Lower leg skin (tissue), 4 donors: ENCODE results near the gene MYF6. TPM values are rescaled to one million over a fixed set of nuclear protein-coding genes. Genes with fewer than 3 reads are reported as not detected.

Source experiments
- DNase-seq, 2 donors: peaks; one replicate each; pipeline ENCODE4 v3.0.0-alpha.2; 2019; ENCODE audit warnings: low spot score in 2 of 2
- H3K4me3 ChIP-seq: fragments of 200-600 bp; sonication (generic); 2 replicates; pipeline ENCODE4 v1.5.1; 2017; ENCODE audit warnings: mild to moderate bottlenecking, low read depth; ENCODE audit not compliant: poor library complexity, severe bottlenecking
- POLR2A ChIP-seq, 2 donors: fragments of 450-650 bp; IDR thresholded peaks; one replicate each; pipeline ENCODE4 v1.6.1; 2016 to 2017; ENCODE audit warnings: antibody characterized with exemption in 2 of 2, mild to moderate bottlenecking in 1 of 2, moderate library complexity in 1 of 2
- WGBS, 2 donors: methylation state at CpG; one replicate each; pipeline ENCODE4 v1.1.5; 2018; 5-methylcytosine and 5-hydroxymethylcytosine counted together
- intact Hi-C: fragments of 100-400 bp; cut with DNase I; formaldehyde crosslinking; loops from one replicate; pipeline ENCODE4 v1.15.0; 2023; ENCODE audit warnings: low total_unique reads
- total RNA-seq, 4 donors: library from RNA; depleted of rRNA; stranded (reverse); fragments of >200 nt; gene quantifications; one replicate each; pipeline ENCODE4 v1.1.0, GENCODE V29; 2016
- TF ChIP-seq, protein P1 (sequence below), 3 donors: fragments of 450-650 bp; IDR thresholded peaks; one replicate each; pipeline ENCODE4 v1.5.1; 2016; ENCODE audit warnings: antibody characterized with exemption in 3 of 3, mild to moderate bottlenecking in 3 of 3, moderate library complexity in 2 of 3

The MYF6 gene
- total RNA-seq, 4 donors from 2014 or later, result 0.19 TPM; not detected in 3

DNA sequence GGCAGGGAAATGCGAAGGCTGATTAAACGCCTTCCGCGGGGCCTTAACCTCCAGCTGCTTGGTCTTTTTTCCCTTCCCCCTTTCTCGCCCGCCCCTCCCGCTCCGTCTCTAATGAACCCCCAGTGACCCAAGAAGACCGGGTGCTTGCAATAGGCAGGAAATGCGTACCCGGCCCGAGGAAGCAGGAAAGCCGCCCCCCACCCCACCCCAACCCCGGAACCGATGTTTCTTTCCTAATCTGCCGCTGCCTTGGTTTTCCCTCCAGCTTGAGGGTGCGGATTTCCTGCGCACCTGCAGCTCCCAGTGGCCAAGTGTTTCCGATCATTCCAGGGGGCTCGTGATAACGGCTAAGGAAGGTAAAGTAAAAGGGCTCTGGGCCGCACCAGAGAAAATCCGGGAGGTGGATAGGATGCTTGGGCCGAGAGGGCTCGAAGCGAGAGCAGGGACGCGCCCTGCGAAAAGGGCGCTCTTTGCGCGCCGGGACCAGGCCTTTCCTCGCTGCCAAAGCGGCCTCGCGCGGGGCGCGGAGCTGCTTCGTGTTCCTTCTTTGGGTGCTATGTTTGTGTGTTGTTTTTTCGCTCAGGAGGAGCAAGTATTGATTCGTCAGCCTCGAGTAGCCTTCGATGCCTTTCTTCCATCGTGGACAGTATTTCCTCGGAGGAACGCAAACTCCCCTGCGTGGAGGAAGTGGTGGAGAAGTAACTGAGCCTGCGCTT lies 983 bp downstream of the MYF6 start:
- TF ChIP-seq, protein P1, sequence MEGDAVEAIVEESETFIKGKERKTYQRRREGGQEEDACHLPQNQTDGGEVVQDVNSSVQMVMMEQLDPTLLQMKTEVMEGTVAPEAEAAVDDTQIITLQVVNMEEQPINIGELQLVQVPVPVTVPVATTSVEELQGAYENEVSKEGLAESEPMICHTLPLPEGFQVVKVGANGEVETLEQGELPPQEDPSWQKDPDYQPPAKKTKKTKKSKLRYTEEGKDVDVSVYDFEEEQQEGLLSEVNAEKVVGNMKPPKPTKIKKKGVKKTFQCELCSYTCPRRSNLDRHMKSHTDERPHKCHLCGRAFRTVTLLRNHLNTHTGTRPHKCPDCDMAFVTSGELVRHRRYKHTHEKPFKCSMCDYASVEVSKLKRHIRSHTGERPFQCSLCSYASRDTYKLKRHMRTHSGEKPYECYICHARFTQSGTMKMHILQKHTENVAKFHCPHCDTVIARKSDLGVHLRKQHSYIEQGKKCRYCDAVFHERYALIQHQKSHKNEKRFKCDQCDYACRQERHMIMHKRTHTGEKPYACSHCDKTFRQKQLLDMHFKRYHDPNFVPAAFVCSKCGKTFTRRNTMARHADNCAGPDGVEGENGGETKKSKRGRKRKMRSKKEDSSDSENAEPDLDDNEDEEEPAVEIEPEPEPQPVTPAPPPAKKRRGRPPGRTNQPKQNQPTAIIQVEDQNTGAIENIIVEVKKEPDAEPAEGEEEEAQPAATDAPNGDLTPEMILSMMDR (IDR thresholded peaks at IDR 0.05), result no peak
- no peak for TF ChIP-seq POLR2A (IDR thresholded peaks at IDR 0.05)
- intact Hi-C loops, result no loop called here
- 24 to 25% methylated on average over 50 of the region's 50 CpGs for WGBS, 2 donors
- no peak for DNase-seq
- no peak overlapping the region for H3K4me3 ChIP-seq

DNA sequence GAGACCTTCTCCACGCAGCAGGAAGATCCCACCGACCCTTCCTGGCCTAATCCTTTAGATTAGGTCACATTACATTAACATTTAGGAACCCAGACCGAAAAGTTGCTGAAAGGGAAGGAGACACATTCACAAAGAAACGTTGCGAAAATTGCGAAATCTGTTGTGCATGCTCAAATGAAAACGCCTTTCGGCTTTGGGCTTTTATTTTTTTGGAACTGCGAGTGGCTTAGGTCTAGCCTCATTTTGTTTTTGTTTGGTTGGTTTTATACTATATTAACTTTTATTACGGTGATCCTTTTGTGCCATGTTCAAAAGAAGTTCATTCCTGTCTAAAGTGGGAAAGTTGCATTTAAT lies 1.5 kb downstream of the MYF6 start:
- no peak for TF ChIP-seq POLR2A (IDR thresholded peaks at IDR 0.05)
- TF ChIP-seq, protein P1 (IDR thresholded peaks at IDR 0.05), result no peak
- intact Hi-C loops, result no loop called here
- 68 to 69% methylated on average over 10 of the region's 10 CpGs for WGBS, 2 donors
- no peak for DNase-seq
- H3K4me3 ChIP-seq, result no peak overlapping the region

DNA sequence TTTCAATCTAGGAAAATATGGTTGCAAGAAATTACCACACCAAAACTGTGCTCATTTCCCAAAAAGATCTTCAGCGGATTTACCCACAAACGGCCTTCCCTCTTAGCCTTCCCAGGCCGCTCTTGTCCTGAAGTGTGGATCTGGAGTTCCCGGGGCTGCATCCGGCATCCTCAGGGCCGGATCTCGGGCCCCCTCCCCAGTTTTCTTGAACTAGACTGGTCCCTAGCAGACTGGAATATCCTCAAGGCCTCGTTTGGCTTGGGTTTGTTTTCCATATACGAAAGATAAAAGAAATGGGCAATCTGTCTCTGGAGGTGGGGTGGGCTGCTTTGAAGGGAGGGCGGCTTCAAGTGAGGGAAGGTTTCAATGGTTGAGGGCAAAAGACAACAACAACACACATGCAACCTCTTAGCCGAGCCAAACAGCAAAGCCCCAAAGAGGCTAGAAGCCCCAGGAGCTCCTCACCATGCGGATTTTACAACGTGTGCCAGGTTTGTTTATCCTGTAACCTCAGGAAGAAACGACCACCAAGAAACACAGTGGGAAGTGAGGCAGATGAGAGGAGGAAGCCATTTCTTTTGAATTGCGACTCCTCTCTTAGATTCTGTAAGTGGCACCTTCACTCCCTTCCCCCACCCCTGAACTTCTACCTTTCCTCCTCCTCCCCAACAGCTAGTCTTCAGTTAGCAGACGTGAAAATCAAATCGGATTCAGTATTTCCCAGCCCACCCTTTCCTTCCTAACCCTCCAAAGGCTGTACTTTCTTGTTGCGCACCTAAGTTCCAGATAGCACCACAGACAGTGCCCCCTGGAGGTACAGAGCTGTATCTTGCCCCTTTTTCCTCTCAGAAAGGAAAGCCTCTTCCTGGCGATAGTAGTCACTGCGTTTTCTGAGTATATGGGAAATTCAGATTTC lies 2.6 kb downstream of the MYF6 start:
- no peak for TF ChIP-seq POLR2A (IDR thresholded peaks at IDR 0.05)
- TF ChIP-seq, protein P1 (IDR thresholded peaks at IDR 0.05), result no peak
- H3K4me3 ChIP-seq, result no peak overlapping the region
- no peak for DNase-seq
- intact Hi-C loops, result no loop called here
- 82 to 85% methylated on average over 20 of the region's 20 CpGs for WGBS, 2 donors

DNA sequence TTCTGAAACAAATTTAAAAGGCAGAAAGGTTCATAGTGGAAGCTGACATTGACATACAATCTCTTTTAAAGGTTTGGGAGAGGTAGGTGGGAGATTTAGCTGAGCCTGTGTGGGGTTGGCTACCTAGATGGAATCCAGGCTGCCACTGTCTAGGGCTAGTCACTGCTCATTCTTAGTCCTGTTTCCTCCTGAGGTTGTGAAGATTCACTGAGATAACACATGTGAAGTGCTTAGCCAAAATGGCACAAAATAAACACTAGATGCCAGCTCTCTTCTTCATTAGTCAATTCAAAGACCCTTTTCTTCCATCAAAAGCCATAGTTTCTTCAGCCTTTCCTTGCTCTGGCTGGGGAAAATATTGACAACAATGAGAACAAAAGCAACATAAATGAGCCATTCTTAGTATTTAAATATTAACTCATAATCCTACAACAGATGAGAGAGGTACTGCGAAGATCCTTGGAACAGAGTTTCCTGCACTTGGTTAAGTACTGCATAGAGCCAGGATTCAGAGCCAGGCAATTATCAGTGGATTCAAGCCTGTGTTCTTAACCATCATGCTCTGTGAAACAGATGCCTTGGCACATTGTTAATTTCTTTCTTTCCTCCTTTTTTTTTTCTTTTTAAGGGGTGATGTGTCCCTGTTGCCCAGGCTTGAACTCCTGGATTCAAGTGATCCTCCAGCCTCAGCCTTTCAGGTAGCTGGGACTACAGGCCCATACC lies 3.5 kb downstream of the MYF6 start:
- TF ChIP-seq POLR2A (IDR thresholded peaks at IDR 0.05), result no peak
- TF ChIP-seq, protein P1 (IDR thresholded peaks at IDR 0.05), result no peak
- no peak for DNase-seq
- 68 to 71% methylated on average over 1 of the region's 1 CpG for WGBS, 2 donors
- no peak overlapping the region for H3K4me3 ChIP-seq
- intact Hi-C loops, result no loop called here

DNA sequence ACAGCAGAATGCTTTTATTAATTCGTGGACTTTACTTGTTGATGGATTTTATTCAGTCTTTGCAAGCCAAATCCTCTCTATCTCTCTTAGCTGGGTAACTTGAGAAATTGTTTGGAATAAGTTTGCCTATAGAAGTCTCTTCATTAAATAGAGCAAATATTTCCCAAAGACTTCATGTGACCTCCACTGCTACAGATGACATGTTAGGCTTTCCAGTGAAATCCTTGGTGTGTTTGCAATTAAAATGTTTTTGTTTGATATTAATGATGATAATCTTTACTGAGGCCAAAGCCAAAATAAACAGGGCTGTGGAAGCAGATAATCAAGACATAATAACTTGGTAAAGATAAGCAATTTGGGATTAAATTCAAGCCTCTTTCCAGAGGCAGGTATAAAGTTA lies 4.4 kb downstream of the MYF6 start:
- TF ChIP-seq, protein P1 (IDR thresholded peaks at IDR 0.05), result no peak
- TF ChIP-seq POLR2A (IDR thresholded peaks at IDR 0.05), result no peak
- H3K4me3 ChIP-seq, result no peak overlapping the region
- WGBS, 2 donors, result 69 to 74% methylated on average over 1 of the region's 1 CpG
- intact Hi-C loops, result no loop called here
- no peak for DNase-seq
